Activated CD4-positive, alpha-beta T cell treated with anti-CD3 and anti-CD28 coated beads for 24 hours (primary cell): Measurements from ENCODE around the gene SSR4.

Experiments
- DNase-seq, 2 donors: peaks; one replicate each; pipeline ENCODE4 v3.0.0-alpha.2; 2020; ENCODE audit warnings: low read depth in 2 of 2

SSR4 gene

DNA sequence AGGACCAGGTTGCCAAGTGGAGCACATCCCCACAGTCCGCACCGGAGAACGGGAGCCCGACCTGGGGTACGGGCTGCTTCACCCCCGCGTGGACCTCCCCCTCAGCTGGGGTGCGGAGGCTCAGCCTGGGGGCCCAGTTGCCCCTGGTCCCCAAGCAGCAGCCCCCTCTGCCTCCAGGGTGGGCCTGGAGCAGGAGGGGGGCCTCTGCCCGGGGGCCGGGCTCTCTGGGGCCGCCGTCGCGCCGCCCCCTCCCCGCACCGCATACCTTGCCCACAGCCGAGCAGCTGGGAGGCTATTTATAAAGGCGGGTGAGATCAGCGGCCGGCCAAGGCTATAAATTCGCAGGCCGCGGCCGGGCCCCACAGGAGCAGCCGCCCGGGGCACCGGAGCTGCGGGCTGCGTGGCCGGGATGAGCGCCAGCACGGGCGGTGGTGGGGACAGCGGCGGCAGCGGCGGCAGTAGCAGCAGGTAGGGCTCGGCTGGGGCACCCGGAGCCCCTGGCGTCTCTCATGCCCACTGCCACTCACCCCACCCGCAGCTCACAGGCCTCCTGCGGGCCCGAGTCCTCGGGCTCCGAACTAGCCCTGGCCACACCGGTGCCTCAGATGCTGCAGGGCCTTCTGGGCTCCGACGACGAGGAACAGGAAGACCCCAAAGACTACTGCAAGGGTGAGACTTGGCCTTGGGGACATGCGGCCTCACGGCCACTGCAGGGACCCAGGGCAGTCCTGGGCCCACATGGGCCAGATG is 13.6 kb upstream of the SSR4 start, which contains the start of gene SRPK3:
Gene SRPK3, plus strand, starts transcription at position 364 of the 750 bp plus-strand sequence. Its CDS starts 46 bp downstream, at position 410.
- DNase-seq: no peak

DNA sequence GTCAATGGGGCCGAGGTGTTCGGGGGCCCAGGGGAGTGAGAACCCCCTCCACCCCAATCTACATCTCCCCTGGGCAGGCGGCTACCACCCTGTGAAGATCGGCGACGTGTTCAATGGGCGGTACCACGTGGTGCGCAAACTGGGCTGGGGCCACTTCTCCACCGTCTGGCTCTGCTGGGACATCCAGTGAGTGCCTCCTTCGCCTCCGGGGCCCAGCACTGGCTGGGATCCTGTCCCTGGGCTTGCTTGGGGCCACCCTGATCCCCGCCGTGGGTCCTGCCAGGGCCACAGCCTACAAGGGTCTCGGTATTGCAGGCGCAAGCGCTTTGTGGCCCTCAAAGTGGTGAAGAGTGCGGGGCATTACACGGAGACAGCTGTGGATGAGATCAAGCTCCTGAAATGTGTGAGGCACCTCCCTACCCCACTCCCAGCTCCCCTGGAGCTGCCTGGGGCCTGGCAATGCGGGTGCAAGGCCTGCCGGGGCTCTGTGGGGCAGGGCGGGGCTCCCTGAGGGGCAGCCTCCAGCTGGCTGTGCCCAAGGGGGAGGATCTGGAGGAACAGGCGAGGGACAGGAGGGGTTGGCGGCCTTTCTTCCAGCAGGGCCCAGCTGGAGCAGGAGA is 12.9 kb upstream of the SSR4 start:
- DNase-seq: no peak

- no peak for DNase-seq
These were observed 12.2 kb upstream of the SSR4 start for GRCh38 chrX:153782313-153782712.

DNA sequence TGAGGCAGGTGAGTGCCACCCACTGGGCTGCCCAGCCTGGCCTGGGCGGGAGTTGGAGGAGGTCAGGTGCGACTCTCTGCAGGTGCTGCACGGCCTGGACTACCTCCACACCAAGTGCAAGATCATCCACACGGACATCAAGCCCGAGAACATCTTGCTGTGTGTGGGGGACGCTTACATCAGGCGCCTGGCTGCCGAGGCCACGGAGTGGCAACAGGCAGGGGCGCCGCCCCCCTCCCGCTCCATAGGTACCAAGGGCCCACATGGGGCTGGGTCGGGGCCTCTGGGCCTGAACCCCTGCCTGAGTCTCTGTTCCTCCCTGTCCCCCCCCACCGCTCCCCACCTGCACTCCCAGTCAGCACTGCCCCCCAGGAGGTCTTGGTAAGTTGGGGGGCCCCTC is 11.6 kb upstream of the SSR4 start:
- DNase-seq: no peak

- no peak for DNase-seq
These were observed 11.0 kb upstream of the SSR4 start for GRCh38 chrX:153783378-153784013.

DNA sequence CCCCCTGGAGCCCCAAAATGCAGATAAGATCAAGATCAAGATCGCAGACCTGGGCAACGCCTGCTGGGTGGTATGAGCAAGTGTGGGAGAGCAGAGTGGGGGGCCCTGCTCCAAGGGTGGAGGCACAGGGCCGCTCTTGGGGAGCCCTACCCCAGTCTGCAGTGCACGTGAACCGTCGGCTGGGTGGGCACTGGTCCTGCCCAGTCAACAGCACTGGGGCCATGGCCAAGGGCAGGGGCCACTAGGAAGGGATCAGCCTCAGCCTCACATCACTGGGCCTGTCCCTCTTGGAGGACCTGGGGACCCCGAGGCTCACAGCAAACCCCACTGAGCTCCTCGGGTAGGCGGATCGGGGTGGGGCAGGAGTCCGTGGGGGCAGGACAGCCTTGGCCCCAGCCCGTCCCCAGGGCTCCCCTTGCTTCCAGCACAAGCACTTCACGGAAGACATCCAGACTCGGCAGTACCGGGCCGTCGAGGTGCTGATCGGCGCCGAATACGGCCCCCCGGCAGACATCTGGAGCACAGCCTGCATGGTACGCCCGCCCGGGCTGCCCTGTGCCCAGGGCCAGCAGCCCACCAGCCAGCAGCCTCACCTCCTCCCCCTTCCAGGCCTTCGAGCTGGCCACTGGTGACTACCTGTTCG is 10.0 kb upstream of the SSR4 start:
- DNase-seq: no peak

- no peak for DNase-seq
These were observed 7.8 kb upstream of the SSR4 start for GRCh38 chrX:153786669-153787068.

DNA sequence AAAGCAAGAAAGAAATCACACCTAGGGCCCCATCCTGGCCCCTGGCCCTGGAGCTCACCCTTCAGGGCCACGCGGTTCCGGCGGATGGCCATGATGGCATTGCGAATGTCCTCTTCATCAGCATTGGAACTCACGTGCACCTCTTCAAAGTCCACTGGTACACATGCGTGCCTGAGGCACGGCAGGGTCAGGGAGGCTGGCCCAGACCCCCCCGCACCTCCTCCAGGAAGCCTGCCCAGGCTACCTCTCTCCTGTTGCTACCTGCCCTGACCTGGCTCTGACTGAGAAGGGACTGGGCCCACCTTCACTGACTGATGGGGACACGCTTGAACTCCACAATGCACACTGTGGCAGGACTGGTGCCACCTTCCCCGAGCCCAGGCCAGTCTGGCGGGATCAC is 4.8 kb upstream of the SSR4 start:
- DNase-seq: no peak

DNA sequence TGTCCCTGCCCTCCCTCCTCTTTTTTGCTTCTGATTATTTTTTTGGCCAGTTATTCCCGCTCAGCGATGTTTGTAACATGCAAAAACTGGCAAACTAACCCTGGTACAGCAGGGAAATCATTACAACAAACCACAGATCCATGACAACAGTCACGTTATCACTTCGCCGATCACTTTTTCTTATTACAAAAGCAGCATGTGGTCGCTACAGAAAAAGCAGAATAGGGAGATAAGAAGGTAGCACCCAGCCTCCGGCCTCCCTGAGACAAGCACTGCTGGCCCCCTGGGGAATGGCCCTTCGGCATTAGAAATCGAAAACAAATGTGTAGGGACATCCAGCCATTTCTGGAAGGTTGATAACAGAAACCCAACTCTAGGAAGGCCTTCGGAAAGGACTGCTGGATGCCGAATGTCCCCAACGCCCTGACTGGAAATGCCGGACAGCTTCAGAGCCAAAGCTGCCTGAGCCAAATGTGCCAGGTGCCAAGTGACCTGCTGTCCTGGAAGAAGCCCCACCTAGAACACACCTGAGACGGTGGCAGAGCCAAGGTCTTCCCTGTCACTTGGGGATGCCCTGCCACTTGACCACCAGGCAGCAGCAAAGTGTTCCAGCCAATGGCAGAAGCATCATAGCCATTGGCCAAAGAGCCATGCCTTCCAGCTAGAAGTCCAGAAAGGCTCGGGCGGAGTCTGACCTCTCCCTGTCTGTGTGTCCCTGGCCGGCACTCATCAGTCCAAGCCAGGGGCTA is 3.2 kb upstream of the SSR4 start:
- DNase-seq: no peak

DNA sequence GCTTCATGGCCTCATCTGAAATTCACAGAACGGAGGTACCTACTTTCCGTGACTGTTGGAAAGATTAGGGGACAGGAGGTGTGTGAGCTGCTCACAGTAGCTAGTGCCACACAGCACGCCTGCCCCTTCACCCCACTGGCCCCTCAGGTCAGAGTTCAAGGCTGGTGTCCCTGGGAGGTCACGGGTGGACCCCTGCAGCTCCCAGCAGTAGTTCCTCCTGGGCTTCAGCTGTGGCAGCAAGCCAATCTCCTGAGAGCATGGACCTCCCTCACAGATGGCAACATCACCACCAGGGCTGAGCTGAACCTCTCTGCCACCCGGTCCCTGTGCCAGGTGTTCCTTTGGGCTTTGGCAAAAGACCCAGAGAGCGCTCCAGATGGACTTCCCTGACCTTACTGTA is 2.1 kb upstream of the SSR4 start:
- no peak for DNase-seq

DNA sequence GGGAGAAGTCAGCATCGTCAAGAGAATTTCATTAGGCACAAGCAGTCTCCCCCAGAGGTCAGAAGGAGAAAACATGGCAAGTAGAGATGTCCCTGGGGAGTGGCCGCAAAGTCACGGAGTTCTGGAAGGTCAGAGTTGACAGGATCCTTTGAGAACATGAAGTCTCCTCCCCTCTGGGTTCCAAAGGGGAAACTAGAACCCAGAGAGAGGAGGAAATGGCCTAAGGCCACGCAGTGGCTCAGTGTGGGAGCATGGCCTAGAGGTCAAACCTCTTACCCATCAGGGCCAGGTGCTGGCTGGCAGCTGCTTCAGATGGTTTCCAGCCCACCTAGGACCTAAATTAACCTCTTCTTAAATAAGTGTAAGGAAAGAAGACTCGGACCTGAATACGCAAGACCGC is 1.2 kb upstream of the SSR4 start:
- no peak for DNase-seq

DNA sequence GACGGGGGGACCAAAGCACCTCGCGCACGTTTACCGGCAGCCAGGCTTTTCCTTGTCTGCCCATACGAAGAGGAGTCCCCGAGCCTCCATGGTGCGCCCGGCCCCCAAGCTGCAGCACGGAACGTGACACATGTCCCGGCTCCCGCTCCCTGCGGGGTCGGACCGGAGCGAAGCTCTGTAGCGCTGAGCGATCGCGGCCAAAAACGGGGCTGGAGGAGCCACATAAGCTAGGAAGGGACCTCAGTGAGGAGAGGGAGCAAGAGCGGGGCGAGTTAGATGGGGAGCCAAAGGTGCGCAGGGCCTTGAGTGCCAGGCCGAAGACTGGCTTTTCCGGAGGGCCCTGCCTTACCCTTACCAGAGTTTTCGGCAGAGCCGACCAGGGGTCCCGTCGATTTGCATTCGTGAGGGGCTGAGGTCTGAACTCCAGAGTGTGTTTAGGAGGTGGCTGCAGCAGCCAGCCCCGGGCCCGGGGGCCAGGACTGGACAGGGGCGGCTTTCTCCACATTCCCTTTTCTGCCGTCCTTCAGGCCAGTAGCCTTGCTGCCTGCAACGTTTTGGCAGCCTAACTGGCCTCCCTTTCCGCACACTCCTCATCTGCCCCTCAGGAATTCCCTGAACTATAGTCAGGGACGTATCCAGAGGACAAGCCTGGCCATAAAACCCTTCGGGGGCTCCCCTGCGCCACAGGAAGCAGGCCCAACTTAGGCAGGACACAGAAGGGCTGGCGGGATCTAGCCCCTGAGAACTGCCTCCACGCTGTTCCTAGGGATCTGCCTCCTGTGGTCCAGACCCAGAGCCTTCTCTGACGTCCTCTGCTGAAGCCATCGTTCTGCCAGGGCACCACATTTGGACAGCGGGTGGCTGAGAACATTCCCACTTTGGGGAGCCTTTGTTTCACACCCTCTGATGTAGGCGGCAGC is 689 bp downstream of the SSR4 start:
- no peak for DNase-seq

DNA sequence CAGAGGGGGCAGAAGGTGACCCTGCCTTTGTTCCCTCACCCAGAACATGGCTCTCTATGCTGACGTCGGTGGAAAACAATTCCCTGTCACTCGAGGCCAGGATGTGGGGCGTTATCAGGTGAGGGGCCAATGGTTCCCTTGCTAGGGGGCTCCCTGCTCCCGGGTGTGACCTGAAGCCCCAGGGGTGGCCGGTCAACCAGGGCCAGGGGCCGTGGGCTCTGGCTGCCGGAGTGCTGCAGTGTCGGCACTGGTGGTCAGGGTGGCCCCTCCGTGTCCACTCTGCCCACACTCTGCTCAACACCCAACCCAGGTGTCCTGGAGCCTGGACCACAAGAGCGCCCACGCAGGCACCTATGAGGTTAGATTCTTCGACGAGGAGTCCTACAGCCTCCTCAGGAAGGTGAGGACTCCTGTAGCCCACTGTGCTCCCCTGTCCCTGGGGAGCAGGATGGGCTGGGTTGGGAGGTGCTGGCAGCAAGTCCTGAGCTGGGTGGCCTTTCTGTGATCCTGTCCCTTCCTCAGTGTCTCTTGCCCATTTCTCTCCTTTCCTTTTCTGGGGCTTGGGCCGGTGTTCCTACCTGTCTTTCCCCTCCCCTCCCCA is 3.0 kb downstream of the SSR4 start:
- no peak for DNase-seq

DNA sequence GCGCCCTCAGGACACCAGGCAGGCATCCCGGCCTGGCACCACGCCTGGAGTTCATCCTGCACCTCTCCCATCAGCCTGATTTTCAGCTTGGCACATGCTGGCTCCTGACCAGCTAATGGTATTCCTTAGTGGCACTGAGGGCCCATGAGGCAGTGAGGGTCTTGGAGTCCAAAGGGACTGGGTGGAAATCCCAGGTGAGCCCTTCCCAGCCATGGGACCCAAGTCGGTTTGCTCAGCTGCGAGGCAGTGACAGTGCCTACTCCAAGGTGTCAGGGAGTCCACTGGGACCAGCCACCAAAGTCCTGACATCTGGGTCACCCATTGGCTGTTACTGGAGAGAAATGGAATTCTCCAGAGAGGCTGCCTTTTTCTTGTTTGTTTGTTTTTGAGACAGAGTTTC is 4.9 kb downstream of the SSR4 start:
- no peak for DNase-seq

- DNase-seq: no peak
These were observed 5.8 kb downstream of the SSR4 start for GRCh38 chrX:153800177-153800722.

DNA sequence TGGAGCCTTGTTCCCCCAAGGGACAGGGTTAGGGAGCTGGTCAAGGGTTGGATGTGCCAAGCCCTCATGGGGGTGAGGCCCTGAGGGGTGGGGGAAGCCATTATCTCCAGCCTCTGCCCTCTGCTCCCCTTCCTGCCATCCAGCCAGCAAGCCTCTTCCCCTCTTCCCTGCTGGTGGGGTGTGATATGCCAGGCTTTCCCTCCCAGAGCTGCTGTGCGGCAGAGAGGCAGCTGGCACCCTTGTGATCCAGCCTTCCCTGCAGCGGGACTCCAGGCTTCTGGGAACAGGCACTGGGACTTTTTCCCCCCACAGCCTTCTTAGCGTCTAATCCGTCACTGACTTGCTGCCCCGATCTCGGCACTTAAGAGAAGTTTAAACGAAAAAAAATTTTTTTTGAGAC is 6.3 kb downstream of the SSR4 start:
- no peak for DNase-seq

GRCh38 chrX:153801669-153802068 is 7.2 kb downstream of the SSR4 start:
- no peak for DNase-seq

DNA sequence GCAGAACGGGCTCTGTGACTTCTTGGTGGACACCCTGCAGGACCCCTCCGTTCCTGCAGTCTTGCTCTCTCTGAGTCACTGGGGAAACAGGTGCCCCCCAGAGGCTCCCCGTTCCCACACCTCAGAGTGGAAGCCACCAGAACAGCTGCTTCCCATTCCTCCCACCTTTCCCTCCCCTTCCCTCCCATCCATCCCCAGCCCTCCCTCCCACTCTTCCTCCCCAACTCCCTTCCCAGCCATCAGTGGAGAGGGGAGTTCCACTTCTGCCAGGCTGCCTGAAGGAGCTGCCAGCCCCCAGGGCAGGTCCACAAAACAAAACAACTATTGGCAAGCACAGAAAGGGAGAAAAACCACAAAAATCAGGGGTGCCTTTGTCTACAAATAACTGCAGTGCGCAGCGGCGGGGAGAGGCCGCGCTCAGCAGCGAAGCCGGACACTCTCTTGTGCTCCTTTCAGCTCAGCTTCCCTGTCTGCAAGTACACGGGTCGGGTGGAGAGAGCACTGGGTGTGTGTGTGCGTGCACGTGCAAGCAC is 8.1 kb downstream of the SSR4 start:
- no peak for DNase-seq

DNA sequence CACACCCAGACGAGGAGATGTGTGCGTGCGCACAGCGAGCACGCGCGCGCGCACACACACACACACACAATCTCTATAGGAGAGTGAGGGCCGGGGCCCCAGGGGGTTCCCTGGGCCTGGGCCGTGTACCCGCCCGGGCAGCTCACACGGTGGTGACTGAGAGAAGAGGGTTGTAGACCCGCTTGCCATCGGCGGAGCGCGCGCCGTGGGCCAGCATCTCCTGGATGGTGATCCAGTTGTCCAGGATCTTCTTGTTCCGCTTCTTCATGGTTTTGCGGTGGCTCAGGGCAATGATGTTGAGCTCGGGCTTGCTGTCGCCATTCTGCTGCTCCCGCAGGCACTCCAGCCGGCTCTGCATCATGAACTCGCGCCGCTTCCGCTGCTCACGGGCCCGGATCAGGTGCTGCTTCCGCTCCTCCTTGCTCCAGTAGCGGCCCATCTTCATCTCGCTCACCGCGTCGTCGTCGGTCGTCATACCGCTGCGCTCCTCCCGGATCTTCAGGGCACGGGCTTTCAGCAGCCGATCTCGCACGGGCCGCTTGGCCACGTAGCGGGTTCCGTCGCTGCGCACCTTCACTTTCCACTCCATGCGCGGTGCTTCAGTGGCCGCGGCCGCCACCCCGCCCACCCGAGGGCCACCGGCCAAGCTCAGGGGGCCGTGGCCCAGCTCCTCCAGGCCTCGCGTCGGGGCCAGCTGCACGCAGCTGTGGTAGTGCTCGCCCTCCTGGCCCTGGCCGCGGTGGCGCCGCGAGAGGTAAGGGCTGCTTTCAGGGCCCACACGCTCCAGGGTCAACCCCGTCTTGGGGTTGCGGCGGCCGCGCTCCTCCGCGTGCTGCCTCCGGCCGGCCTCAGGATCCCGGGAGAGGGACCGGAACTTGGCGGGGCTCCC is 9.0 kb downstream of the SSR4 start:
- no peak for DNase-seq
